Measurements from ENCODE around the gene ZCCHC12. TPM values are rescaled to one million over a fixed set of nuclear protein-coding genes. Genes with fewer than 3 reads are reported as not detected.

ZCCHC12 gene
- total RNA-seq, 1 experiment from 2014 or later: 2.6 TPM

DNA sequence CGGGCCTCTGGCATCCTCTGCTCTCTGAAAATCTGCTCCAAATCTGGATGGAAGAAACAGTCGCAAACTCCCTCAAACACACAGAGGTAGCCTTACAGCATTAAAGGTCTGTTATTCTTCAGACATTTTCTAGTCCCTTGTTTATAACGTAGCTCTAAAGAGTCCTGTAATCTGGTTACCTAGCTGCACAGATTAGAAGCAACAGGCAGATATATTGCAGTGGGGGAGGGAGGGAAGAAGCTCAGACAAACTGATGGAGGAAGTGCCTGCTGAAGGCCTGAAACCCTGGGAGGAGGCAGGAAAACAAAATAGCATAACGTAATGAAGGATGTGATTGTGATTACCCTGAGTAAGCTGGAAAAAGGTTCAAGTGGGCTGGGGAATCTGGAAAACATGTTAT, 39.4 kb downstream of the ZCCHC12 start:
- Histone ChIP-seq H2BK12ac (ENCODE audit: insufficient read length, low read depth, low read length) (no peak overlapping the region), H3K18ac (ENCODE audit: insufficient read length, low read depth, low read length) (no peak overlapping the region), H3K14ac (ENCODE audit: insufficient read depth, low read length) (no peak overlapping the region), H3K27me3 (ENCODE audit: insufficient read depth, low read length) (no peaks in the 10 kb centered on the region), H3K4ac (ENCODE audit: low read depth, low read length) (no peak overlapping the region), H3K23me2 (ENCODE audit: insufficient read length, low read depth, low read length, poor library complexity, severe bottlenecking) (no peaks in the 10 kb centered on the region), H2AK5ac (ENCODE audit: insufficient read length, low read length) (no peak overlapping the region), H3K4me1 (ENCODE audit: insufficient read depth, low read length) (no peaks in the 10 kb centered on the region), H2BK15ac (ENCODE audit: low read depth, low read length) (no peak overlapping the region), H3K27ac (ENCODE audit: insufficient read length, low read depth, low read length) (no peak overlapping the region), H3K9me3 (ENCODE audit: control insufficient read depth, low read depth, low read length) (peaks cover 36% of the 10 kb centered on the region), H4K20me1 (ENCODE audit: control insufficient read depth, insufficient read depth, insufficient read length) (no peaks in the 10 kb centered on the region), H3K79me2 (ENCODE audit: insufficient read depth, low read length) (no peaks in the 10 kb centered on the region), H4K5ac (ENCODE audit: insufficient read length, low read depth, low read length) (no peak overlapping the region), H2BK120ac (ENCODE audit: low read depth, low read length, poor library complexity, severe bottlenecking) (no peak overlapping the region), H2BK5ac (ENCODE audit: insufficient read length, low read length) (no peak overlapping the region), H4K91ac (ENCODE audit: insufficient read length, low read depth, low read length) (no peak overlapping the region), H3T11ph (ENCODE audit: low read length) (no peak overlapping the region), H3K56ac (ENCODE audit: insufficient read length, low read depth, low read length) (no peak overlapping the region), H3K9ac (ENCODE audit: extremely low read depth, insufficient read length, low read length) (no peak overlapping the region), H4K8ac (replicated peaks; ENCODE audit: insufficient read length, low read depth, low read length) (no peak overlapping the region), H2BK20ac (ENCODE audit: low read depth, low read length, poor library complexity, severe bottlenecking) (no peak overlapping the region), H2AFZ (ENCODE audit: low read length) (no peak overlapping the region), H3K79me1 (ENCODE audit: insufficient read depth, low read depth, low read length, poor library complexity, severe bottlenecking) (no peaks in the 10 kb centered on the region), H3K23ac (ENCODE audit: insufficient read length, low read depth, low read length) (no peak overlapping the region), H3K4me2 (ENCODE audit: insufficient read depth, insufficient read length, low read length) (no peak overlapping the region)
- H3K27me3 Mint-ChIP-seq (ENCODE audit: low read depth): peaks cover 5% of the 10 kb centered on the region
- peaks cover 0 to 7% (median 2%) of the 10 kb centered on the region in 3 experiments; a peak in 4 of 7 replicates for H3K36me3 Mint-ChIP-seq (ENCODE audit: insufficient read depth in 1 of 3, low read depth in 3 of 3)
- H3K4me1 Mint-ChIP-seq: no peaks in the 10 kb centered on the region
- no CpG with 5 or more reads among the region's 4 CpGs for WGBS (ENCODE audit: extremely low coverage, insufficient read length, low lambda C conversion rate)
- TF ChIP-seq, protein P1, sequence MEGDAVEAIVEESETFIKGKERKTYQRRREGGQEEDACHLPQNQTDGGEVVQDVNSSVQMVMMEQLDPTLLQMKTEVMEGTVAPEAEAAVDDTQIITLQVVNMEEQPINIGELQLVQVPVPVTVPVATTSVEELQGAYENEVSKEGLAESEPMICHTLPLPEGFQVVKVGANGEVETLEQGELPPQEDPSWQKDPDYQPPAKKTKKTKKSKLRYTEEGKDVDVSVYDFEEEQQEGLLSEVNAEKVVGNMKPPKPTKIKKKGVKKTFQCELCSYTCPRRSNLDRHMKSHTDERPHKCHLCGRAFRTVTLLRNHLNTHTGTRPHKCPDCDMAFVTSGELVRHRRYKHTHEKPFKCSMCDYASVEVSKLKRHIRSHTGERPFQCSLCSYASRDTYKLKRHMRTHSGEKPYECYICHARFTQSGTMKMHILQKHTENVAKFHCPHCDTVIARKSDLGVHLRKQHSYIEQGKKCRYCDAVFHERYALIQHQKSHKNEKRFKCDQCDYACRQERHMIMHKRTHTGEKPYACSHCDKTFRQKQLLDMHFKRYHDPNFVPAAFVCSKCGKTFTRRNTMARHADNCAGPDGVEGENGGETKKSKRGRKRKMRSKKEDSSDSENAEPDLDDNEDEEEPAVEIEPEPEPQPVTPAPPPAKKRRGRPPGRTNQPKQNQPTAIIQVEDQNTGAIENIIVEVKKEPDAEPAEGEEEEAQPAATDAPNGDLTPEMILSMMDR (conservative IDR thresholded peaks at IDR 0.05): no peak
- H3K9me3 Mint-ChIP-seq: peaks cover 45 to 62% of the 10 kb centered on the region in 2 experiments
- H3K4me3 Mint-ChIP-seq: no peak overlapping the region; a peak in 1 of 5 replicates
- no peak for DNase-seq
- no peak overlapping the region for H3K27ac Mint-ChIP-seq
